ENCODE results near the gene FZD4.

FZD4 gene

DNA sequence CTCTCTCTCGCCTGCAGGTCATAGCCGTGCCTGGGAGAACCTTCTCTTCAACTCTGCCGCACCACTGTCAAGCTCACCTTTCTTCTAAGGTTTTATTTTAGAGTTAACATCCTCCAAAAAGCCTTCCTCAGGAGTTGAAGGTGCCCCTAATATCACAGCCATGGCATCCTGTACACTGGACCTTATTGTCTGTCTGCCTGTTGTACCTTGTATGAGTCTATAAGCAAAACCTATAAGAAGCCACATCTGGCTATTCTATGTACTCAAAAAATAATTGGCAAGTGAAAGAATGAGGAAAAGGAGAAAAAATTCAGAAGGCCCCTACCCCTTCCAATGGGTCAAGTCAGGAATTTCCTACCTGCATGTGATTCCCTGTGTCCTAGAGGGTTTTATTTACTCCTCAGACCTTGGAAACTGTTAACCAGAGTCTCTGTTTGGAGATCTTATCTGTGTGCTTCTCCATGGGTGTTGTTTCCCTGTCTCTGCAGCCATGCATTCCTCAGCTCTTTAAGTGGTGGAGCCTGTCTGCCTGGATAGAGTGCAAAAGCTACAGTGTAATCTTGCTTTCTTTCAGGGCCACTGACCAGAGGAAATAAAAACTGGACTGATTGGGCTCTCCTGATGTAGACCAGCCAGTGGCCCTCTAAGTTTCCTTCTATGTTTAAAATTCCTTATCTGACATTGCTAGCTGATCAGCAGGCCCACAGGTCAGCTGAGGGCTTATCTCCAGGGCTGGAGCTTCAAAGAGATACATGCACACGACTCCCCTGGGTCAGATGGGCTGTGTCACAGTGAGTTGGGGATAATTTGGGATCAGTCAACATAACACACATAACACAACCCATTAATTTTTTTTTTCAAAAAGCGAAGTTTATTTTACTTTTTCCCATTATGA, 44.9 kb upstream of the FZD4 start:
- Histone ChIP-seq H3K9ac (ENCODE audit: low read length) (no peak overlapping the region), H3F3A (ENCODE audit: insufficient read depth, low read length) (no peaks in the 10 kb centered on the region), H3K4me1 (ENCODE audit: low read length) (no peaks in the 10 kb centered on the region), H2AFZ (ENCODE audit: low read length) (no peak overlapping the region), H3K36me3 (replicated peaks; ENCODE audit: insufficient read depth, low read length) (no peaks in the 10 kb centered on the region), H3K79me2 (ENCODE audit: low read length) (no peaks in the 10 kb centered on the region), H3K9me2 (replicated peaks; ENCODE audit: insufficient read depth, low read length) (no peaks in the 10 kb centered on the region), H3K27ac (ENCODE audit: low read length) (no peak overlapping the region), H4K20me1 (ENCODE audit: insufficient read depth, low read length) (no peaks in the 10 kb centered on the region), H3K4me2 (ENCODE audit: low read depth, low read length) (no peak overlapping the region), H3K4me3 (ENCODE audit: low read length) (no peak overlapping the region), H3K9me3 (replicated peaks; ENCODE audit: insufficient read depth, low read length) (no peaks in the 10 kb centered on the region), H3K27me3 (replicated peaks; ENCODE audit: insufficient read depth, low read length) (no peaks in the 10 kb centered on the region)
- TF ChIP-seq, protein P1, sequence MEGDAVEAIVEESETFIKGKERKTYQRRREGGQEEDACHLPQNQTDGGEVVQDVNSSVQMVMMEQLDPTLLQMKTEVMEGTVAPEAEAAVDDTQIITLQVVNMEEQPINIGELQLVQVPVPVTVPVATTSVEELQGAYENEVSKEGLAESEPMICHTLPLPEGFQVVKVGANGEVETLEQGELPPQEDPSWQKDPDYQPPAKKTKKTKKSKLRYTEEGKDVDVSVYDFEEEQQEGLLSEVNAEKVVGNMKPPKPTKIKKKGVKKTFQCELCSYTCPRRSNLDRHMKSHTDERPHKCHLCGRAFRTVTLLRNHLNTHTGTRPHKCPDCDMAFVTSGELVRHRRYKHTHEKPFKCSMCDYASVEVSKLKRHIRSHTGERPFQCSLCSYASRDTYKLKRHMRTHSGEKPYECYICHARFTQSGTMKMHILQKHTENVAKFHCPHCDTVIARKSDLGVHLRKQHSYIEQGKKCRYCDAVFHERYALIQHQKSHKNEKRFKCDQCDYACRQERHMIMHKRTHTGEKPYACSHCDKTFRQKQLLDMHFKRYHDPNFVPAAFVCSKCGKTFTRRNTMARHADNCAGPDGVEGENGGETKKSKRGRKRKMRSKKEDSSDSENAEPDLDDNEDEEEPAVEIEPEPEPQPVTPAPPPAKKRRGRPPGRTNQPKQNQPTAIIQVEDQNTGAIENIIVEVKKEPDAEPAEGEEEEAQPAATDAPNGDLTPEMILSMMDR (IDR thresholded peaks at IDR 0.05; ENCODE audit: low read length): no peak
- no peak for TF ChIP-seq EZH2 (optimal IDR thresholded peaks at IDR 0.05; ENCODE audit: low read depth, low read length)
- no peak for TF ChIP-seq EZH2phosphoT487 (IDR thresholded peaks at IDR 0.05; ENCODE audit: low read length)
- DNase-seq: no peak

DNA sequence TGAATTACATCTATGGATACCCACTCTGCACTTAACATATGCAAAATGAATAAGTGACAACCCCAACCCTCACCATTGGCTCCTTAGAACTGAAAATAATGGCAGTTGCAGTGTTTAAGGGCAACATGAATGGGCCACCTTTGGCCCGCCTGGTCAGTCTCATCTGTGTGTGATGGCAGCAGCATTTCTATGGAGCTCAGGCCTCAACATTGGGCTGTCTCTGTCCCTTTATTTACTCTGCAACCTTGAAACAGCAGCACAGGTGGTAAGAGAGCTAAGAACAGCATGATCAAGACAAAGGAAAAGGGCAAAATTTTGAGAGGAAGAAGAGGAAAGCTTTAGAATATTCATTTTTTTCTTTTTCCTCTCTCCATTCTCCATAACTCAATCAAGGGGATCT, 44.2 kb upstream of the FZD4 start:
- Histone ChIP-seq H2AFZ (ENCODE audit: low read length) (no peak overlapping the region), H3K4me2 (ENCODE audit: low read depth, low read length) (no peak overlapping the region), H3K4me3 (ENCODE audit: low read length) (no peak overlapping the region), H4K20me1 (ENCODE audit: insufficient read depth, low read length) (no peaks in the 10 kb centered on the region), H3K79me2 (ENCODE audit: low read length) (no peaks in the 10 kb centered on the region), H3K9me3 (replicated peaks; ENCODE audit: insufficient read depth, low read length) (no peaks in the 10 kb centered on the region), H3K27ac (ENCODE audit: low read length) (no peak overlapping the region), H3K9ac (ENCODE audit: low read length) (no peak overlapping the region), H3K9me2 (replicated peaks; ENCODE audit: insufficient read depth, low read length) (no peaks in the 10 kb centered on the region), H3K36me3 (replicated peaks; ENCODE audit: insufficient read depth, low read length) (no peaks in the 10 kb centered on the region), H3K4me1 (ENCODE audit: low read length) (no peaks in the 10 kb centered on the region), H3F3A (ENCODE audit: insufficient read depth, low read length) (no peaks in the 10 kb centered on the region), H3K27me3 (replicated peaks; ENCODE audit: insufficient read depth, low read length) (no peaks in the 10 kb centered on the region)
- TF ChIP-seq EZH2phosphoT487 (IDR thresholded peaks at IDR 0.05; ENCODE audit: low read length) (no peak), EZH2 (optimal IDR thresholded peaks at IDR 0.05; ENCODE audit: low read depth, low read length) (no peak)
- TF ChIP-seq, protein P1 (IDR thresholded peaks at IDR 0.05; ENCODE audit: low read length): no peak
- no peak for DNase-seq

DNA sequence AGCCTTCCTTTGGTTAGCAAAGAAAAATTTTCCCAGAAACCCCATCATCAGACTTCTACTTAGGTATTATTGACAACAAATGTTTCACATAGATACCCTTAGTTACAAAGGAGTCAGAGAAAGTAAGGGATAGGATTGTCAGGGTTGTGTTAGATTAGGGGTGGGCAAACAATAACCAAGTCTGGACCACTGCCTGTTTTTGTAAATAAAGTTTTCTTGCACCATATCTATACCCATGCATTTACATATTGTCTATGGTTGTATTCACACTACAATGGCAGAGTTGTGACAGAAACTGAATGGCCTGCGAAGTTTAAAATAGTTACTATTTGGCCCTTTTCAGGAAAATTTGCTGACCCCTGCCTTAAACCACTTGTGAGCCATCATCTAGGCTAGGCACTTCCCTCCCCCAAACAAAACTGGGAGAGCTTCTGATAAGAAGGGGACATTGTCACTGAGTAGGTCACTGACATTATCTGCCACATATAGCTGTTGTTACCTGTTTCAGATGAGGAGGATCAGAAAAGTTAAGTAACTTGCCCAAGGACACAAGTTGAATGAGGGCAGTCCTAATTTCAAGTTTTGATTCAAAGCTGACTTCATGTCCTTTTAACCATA, 41.9 kb upstream of the FZD4 start:
- Histone ChIP-seq H3K4me3 (ENCODE audit: low read length) (no peak overlapping the region), H3K36me3 (replicated peaks; ENCODE audit: insufficient read depth, low read length) (no peaks in the 10 kb centered on the region), H3K27me3 (replicated peaks; ENCODE audit: insufficient read depth, low read length) (no peaks in the 10 kb centered on the region), H3K4me1 (ENCODE audit: low read length) (no peaks in the 10 kb centered on the region), H3K9ac (ENCODE audit: low read length) (no peak overlapping the region), H3K4me2 (ENCODE audit: low read depth, low read length) (no peak overlapping the region), H3K27ac (ENCODE audit: low read length) (no peak overlapping the region), H2AFZ (ENCODE audit: low read length) (no peak overlapping the region), H3K9me3 (replicated peaks; ENCODE audit: insufficient read depth, low read length) (no peaks in the 10 kb centered on the region), H3K9me2 (replicated peaks; ENCODE audit: insufficient read depth, low read length) (no peaks in the 10 kb centered on the region), H3F3A (ENCODE audit: insufficient read depth, low read length) (no peaks in the 10 kb centered on the region), H4K20me1 (ENCODE audit: insufficient read depth, low read length) (no peaks in the 10 kb centered on the region), H3K79me2 (ENCODE audit: low read length) (no peaks in the 10 kb centered on the region)
- no peak for DNase-seq
- TF ChIP-seq, protein P1 (IDR thresholded peaks at IDR 0.05; ENCODE audit: low read length): no peak
- no peak for TF ChIP-seq EZH2phosphoT487 (IDR thresholded peaks at IDR 0.05; ENCODE audit: low read length)
- TF ChIP-seq EZH2 (optimal IDR thresholded peaks at IDR 0.05; ENCODE audit: low read depth, low read length): no peak

Measured in MM.1S (cell line).